Measurements from ENCODE around the gene SLC19A1.
A peak's percentile ranks its signal among the peaks of the same experiment; 100 is the strongest.

The SLC19A1 gene

DNA sequence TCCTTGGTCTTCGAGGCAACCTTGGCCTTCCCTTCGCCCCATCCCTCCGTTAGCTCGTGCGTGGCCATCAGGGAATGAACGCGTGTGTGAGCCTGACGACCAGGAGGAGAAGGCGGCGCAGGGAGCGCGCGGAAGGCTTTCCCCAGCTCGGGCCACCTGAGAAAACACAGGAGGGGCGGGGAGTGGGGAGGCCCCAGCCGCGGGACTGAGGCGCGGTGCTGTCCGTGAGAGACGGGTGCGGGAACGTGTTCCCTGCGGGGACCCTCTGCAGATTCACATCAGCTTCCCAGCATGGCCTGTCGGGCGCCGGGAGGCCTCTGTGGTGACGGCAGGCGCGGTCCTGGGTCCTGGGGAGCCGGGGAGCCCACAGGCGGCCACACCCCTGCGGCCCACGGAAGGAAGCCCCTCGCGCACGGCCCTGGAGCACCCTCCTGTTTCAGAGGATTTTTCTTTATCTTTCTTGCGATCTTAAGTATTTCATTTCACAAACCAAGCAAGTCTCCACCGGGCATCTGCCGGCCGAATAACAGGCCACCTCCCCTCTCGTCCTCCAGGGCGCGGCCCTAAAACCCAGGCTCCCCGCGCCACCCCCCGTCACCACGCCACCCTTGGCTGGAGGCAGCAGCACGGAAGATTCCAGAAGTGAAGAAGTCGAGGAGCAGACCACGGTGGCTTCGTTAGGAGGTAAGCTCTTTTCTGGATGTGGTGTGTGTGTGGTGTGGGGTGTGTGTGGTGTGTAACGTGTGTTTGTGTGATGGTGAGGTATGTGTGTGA, 66.3 kb downstream of the SLC19A1 start:
- DNase-seq = no peak

- DNase-seq = no peak
These were observed 67.1 kb downstream of the SLC19A1 start for GRCh38 chr21:45475004-45475685.

DNA sequence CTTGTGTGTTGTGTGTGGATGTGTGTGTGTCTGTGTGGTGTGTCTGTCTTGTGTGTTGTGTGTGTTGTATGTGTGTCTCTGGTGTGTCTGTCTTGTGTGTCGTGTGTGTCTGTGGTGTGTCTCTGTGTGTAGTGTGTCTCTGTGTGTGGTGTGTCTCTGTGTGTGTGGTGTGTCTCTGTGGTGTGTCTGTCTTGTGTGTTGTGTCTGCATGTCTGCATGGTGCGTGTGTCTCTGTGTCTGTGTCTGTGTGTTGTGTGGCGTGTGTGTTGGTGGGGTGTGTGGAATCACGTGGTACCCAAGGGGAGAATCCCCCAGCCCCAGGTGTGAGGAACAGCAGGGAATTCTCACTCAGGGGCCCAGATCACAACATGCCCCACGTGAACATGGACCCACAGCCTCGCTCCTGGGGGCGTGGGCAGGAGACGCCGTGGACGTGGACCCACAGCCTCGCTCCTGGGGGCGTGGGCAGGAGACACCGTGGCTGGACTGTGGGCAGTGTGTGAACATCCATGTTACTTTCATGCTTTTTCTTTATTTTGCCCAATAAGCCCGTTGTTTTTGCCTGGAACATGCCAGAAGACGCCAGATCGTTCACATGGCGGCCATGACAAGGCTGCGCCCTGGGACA, 67.8 kb downstream of the SLC19A1 start:
- no peak for DNase-seq

DNA sequence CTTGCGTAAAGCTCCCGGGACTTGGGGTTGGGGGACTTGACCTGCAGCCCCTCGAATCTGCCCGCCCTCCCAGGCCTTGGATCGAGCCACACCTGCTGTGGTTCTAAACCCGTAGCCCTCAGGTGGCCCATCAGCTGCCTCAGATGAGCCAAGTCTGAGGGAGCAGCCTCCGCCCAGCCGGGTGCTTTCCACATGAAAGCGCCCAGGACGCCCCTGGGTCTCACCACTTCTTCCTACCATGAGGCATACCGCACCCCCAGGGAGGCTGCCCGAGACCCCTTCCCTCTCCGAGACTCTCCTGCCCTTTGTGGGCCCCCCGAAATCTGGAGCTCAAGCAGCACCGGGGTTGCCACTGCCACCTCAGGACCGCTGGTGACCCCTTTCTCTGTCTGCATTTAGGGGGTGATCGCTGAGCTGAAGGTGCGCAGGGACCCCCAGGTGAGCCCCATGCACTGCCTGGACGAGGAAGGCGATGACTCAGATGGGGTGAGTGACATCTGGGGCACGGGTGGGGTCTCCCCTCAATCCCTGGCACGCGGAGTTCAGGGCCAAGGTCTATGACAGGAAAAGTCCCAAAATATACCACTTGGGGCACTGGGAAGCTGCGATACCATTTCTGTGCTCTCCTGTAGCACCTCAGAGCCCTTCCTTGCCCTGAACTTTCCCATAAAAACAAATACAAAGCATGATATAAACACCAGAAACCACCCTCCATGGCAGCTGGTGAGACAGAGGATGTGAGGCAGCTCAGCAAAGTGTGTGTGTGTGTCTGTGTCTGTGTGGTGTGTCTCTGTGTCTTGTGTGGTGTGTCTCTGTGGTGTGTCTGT, 68.5 kb downstream of the SLC19A1 start:
- DNase-seq = no peak

DNA sequence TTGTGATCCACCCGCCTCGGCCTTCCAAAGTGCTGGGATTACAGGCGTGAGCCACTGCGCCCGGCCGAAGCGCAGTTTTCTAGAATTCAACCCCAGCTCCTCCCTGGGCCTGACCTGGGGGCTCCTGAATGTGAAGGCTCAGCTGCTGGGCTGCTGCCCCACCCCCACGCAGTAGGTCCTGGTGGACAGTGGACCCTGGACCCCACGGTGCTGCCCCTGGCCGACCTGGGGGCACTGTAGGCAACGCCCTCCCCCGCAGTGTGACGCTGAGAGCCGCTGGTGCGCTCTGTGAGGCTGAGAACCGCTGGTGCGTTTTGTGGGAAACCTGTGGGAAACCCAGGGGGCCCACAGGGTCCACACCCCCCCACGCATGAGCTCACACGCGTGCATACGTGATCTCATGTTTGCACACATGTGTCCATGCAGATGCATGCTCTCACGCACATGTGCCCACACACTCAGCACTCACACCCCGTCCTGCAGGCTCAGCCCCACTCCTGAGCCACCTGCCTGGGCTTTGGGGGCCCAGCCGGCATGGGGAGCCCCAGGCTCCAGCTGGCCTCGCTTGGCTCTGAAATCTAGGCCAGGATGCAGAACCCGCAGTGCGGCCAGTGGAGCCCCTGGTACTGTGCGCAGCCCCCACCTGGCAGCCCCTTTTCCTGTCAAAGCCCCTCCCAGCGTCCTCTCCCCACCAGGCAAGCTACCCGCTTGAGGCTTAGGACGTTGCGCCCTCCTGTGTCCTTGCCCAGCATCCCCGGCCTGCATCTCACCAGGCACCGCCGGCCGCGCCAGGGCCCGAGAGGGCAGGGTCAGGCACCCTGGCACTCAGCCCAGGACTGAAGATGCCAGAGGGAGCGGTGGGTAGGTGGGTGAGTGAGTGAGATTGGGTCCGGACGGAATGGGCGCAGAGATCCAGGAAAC, 69.5 kb downstream of the SLC19A1 start:
- no peak for DNase-seq

DNA sequence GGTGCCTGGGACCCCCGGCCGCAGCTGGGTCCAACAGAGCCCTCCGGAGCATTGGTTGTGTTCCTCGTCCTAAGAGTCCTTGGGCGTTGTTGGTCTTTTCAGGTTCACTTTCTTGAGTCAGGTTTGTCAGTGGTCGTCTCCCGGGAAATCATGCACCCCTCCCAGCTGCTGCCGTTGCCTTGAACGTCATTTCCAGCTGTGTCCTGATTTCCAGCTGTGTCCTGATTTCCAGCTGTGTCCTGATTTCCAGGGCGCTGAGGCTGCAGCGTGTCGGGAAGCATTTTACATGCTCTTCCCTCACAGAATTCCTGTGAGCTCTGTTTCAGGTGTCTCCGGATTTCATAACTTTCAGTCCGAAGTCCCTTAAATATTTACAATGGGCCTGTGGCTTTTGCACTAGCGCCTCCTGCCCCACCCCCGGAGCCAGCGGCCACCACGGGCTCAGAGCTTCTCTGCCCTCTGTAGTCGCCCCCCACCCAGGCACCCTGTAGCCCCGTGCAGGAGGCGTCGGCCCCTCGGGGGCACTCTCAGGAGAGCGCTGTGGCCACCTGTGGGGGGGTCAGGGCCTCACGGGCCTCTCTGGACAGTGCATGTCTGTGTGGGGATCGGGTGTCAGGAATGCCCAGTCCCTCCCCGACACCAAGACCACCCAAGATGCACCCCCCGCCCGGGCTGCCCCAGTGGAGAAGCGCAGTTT, 70.6 kb downstream of the SLC19A1 start:
- no peak for DNase-seq

GRCh38 chr21:45470773-45471524, 71.3 kb downstream of the SLC19A1 start:
- no peak for DNase-seq

- DNase-seq = no peak
These were observed 72.1 kb downstream of the SLC19A1 start for GRCh38 chr21:45470087-45470515.

GRCh38 chr21:45469273-45470086, 72.8 kb downstream of the SLC19A1 start:
- peak; percentile 69 for DNase-seq

DNA sequence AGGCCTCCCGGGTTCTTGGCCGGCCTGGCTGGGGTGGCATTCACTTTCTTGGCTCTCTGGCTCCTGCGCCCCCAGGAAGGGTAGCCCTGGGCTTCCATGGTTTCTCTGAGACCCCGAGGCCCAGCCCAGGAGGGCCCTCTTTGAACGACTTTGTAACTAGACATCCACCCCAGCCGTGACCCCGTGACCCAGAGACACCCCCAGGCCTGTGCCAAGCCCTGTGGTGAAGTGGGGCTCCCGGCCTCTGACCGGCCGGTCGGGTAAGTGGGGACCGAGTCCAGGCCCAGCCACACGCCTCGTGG, 73.3 kb downstream of the SLC19A1 start:
- no peak for DNase-seq

GRCh38 chr21:45468051-45468970, 73.9 kb downstream of the SLC19A1 start:
- no peak for DNase-seq

DNA sequence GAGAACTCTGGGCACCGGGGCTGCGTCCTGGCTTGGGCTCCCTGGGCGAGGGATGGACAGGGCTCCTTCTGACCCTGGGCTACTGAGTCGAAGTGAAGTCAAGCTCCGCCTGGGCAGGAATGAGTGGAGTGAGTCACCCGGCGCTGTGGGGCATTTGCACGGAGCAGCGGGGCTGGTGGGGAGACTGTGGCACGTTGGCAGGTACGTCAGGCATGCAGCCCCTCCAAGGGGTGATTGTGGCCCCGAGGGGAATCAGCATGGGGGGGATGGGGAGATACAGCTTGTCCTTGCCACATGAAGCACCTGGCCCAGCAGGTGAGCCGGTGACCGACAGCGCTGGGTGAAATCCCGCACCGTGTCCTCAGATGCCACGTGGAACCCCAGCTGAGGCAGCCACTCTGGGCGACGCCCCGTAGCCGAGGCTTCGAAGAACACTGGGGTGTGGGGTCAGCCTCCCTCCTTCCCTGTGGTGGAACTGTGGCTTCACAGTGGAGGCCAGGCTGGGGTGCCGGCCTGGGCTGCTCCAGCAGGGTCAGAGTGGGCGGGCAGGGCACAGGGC, 74.9 kb downstream of the SLC19A1 start:
- no peak for DNase-seq

DNA sequence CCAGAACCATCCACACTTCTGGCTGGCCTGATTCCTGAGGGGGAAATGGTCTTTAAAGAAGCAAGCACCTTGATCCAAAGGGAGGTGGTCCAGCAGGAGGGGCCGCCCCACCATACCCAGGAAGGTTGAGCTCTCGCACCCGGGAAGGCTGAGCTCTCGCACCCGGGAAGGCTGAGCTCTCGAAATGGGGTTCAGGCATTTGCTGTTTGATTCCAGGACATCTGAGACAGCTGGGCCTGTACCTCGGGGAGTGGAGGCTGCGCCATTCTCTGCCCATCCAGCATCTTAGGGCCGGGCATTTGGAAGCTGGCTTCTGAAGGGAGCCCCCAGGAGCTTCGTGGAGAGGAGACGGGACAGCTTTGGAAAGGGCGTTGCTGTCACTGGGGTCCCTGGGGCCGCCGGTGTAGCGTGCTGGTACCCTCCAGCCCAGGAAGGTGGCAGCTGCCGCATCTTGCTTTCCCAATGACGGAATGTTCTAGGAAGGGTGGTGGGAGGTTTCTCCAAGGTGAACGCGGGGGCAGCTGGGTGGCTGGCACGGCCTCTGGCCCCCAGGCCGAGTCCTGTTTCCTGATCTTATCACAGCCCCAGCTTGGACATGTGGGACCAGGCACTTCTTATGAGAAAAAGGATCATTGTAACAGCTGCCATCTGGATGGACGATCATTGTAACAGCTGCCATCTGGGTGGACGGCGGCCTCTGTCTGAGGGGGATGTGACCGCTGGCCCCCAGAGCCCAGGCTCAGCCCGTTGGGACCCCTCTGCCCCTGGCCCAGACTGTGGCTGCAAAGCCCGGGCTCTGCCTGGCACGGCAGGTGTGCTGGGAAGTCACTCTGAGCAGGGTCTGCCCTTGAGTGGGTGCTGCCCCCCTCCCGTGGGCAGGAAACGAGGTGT, 75.7 kb downstream of the SLC19A1 start:
- DNase-seq = no peak

GRCh38 chr21:45465611-45466329, 76.5 kb downstream of the SLC19A1 start:
- no peak for DNase-seq

GRCh38 chr21:45465105-45465504, 77.1 kb downstream of the SLC19A1 start:
- no peak for DNase-seq

DNA sequence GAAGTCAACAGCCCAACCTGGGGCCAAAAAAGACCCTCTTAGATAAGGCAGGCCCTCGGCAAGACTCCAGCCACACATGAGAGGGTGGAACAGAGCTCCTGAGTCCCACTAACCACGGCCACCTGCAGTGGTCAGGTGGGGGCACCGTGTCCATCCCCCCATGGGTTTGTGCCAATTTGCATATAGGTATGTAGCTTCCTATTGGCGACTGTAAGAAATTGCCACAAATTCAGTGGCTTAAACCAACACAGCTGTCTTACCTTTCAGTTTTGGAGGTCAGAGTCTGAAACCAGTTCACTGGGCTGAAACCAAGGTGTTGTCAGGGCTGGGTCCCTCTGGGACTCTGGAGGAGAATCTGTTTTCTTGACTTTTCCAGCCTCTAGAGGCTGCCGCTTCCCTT, 77.9 kb downstream of the SLC19A1 start:
- no peak for DNase-seq

GRCh38 chr21:45463871-45464270, 78.4 kb downstream of the SLC19A1 start:
- DNase-seq = no peak

Measured in midbrain (tissue), 1 donor.